Measurements from ENCODE around the gene RENBP.
A peak's percentile ranks its signal among the peaks of the same experiment; 100 is the strongest.

Gene RENBP

GRCh38 chrX:153953892-153954557 is 9.6 kb upstream of the RENBP start:
- DNase-seq (ENCODE audit: low read depth), result no peak

GRCh38 chrX:153953342-153953830 is 8.9 kb upstream of the RENBP start:
- DNase-seq (ENCODE audit: low read depth), result peak; percentile 71

GRCh38 chrX:153952373-153953026 is 8.1 kb upstream of the RENBP start:
- no peak for DNase-seq (ENCODE audit: low read depth)

- no peak for DNase-seq (ENCODE audit: low read depth)
These were observed 7.4 kb upstream of the RENBP start for GRCh38 chrX:153951683-153952372.

GRCh38 chrX:153950127-153950526 is 5.7 kb upstream of the RENBP start:
- DNase-seq (ENCODE audit: low read depth), result no peak

GRCh38 chrX:153948847-153949805 is 4.7 kb upstream of the RENBP start:
- DNase-seq (ENCODE audit: low read depth), result no peak

GRCh38 chrX:153948002-153948466 is 3.6 kb upstream of the RENBP start:
- DNase-seq (ENCODE audit: low read depth), result no peak

GRCh38 chrX:153947009-153947769 is 2.7 kb upstream of the RENBP start:
- peak; percentile 62 for DNase-seq (ENCODE audit: low read depth)

GRCh38 chrX:153945956-153946943 is 1.8 kb upstream of the RENBP start:
- DNase-seq (ENCODE audit: low read depth), result no peak

- no peak for DNase-seq (ENCODE audit: low read depth)
These were observed 332 bp upstream of the RENBP start for GRCh38 chrX:153944800-153945150.

GRCh38 chrX:153941336-153942252 is 2.8 kb downstream of the RENBP start:
- DNase-seq (ENCODE audit: low read depth), result no peak

- DNase-seq (ENCODE audit: low read depth), result no peak
These were observed 4.9 kb downstream of the RENBP start for GRCh38 chrX:153939573-153939972.

GRCh38 chrX:153938226-153938786 is 6.1 kb downstream of the RENBP start:
- no peak for DNase-seq (ENCODE audit: low read depth)

GRCh38 chrX:153937056-153937455 is 7.4 kb downstream of the RENBP start:
- DNase-seq (ENCODE audit: low read depth), result no peak

GRCh38 chrX:153935326-153935851 is 9.1 kb downstream of the RENBP start:
- DNase-seq (ENCODE audit: low read depth), result no peak

- DNase-seq (ENCODE audit: low read depth), result peak; percentile 28
These were observed 9.6 kb downstream of the RENBP start, which contains the start of gene NAA10 for GRCh38 chrX:153934762-153935325. TSS of gene NAA10 (minus strand) at chrX:153935037. CDS start at chrX:153934904, 133 bp downstream.

GRCh38 chrX:153934148-153934761 is 10.2 kb downstream of the RENBP start:
- no peak for DNase-seq (ENCODE audit: low read depth)
